Measurements from ENCODE around the gene CD300LB.

CD300LB gene

GRCh38 chr17:74549343-74549742 lies 18.1 kb upstream of the CD300LB start:
- no peak for DNase-seq (ENCODE audit: low read depth)

- DNase-seq (ENCODE audit: low read depth), result no peak
These were observed 16.5 kb upstream of the CD300LB start for GRCh38 chr17:74547736-74548135.

GRCh38 chr17:74547264-74547663 lies 16.0 kb upstream of the CD300LB start:
- DNase-seq (ENCODE audit: low read depth), result no peak

GRCh38 chr17:74546586-74546985 lies 15.3 kb upstream of the CD300LB start:
- no peak for DNase-seq (ENCODE audit: low read depth)

GRCh38 chr17:74545843-74546230 lies 14.6 kb upstream of the CD300LB start, which contains the start of gene CD300C:
CD300C (minus strand) TSS chr17:74546115; CDS start chr17:74545782, 333 bp downstream.
- DNase-seq (ENCODE audit: low read depth), result no peak

- DNase-seq (ENCODE audit: low read depth), result no peak
These were observed 13.9 kb upstream of the CD300LB start for GRCh38 chr17:74544991-74545842.

- no peak for DNase-seq (ENCODE audit: low read depth)
These were observed 12.9 kb upstream of the CD300LB start for GRCh38 chr17:74543891-74544760.

- DNase-seq (ENCODE audit: low read depth), result no peak
These were observed 12.1 kb upstream of the CD300LB start for GRCh38 chr17:74543406-74543805.

- DNase-seq (ENCODE audit: low read depth), result no peak
These were observed 11.6 kb upstream of the CD300LB start for GRCh38 chr17:74542727-74543383.

- DNase-seq (ENCODE audit: low read depth), result no peak
These were observed 10.9 kb upstream of the CD300LB start for GRCh38 chr17:74542166-74542565.

- DNase-seq (ENCODE audit: low read depth), result no peak
These were observed 10.2 kb upstream of the CD300LB start for GRCh38 chr17:74541176-74542111.

GRCh38 chr17:74539281-74539820 lies 8.1 kb upstream of the CD300LB start:
- no peak for DNase-seq (ENCODE audit: low read depth)

- DNase-seq (ENCODE audit: low read depth), result no peak
These were observed 5.6 kb upstream of the CD300LB start for GRCh38 chr17:74536890-74537289.

GRCh38 chr17:74532115-74532514 lies 840 bp upstream of the CD300LB start:
- DNase-seq (ENCODE audit: low read depth), result no peak

GRCh38 chr17:74530831-74531150 lies 484 bp downstream of the CD300LB start:
- DNase-seq (ENCODE audit: low read depth), result no peak

- no peak for DNase-seq (ENCODE audit: low read depth)
These were observed 2.0 kb downstream of the CD300LB start for GRCh38 chr17:74529243-74529642.

- no peak for DNase-seq (ENCODE audit: low read depth)
These were observed 2.6 kb downstream of the CD300LB start for GRCh38 chr17:74528491-74529199.

- no peak for DNase-seq (ENCODE audit: low read depth)
These were observed 3.5 kb downstream of the CD300LB start for GRCh38 chr17:74527756-74528155.

GRCh38 chr17:74527081-74527480 lies 4.2 kb downstream of the CD300LB start:
- DNase-seq (ENCODE audit: low read depth), result no peak

GRCh38 chr17:74526681-74527080 lies 4.6 kb downstream of the CD300LB start:
- DNase-seq (ENCODE audit: low read depth), result no peak
